WTC11 (cell line): ENCODE measurements around the gene KCTD11. TPM values are rescaled to one million over a fixed set of nuclear protein-coding genes. Genes with fewer than 3 reads are reported as not detected.

Experiments
- AR ChIP-seq: fragments of 250-450 bp; sonication (Bioruptor Pico); IDR thresholded peaks from 2 replicates; pipeline ENCODE4 v1.9.0; 2021; ENCODE audit warnings: mild to moderate bottlenecking
- ATF2 ChIP-seq: sonication (generic); formaldehyde crosslinking; IDR thresholded peaks from 2 replicates; pipeline ENCODE4 v1.8.1; 2022; ENCODE audit warnings: low read depth, missing genetic modification reagents, borderline replicate concordance
- CREB1 ChIP-seq: sonication (generic); formaldehyde crosslinking; IDR thresholded peaks from 2 replicates; pipeline ENCODE4 v1.8.0; 2023; ENCODE audit warnings: mild to moderate bottlenecking, missing genetic modification reagents
- ELF4 ChIP-seq: sonication (generic); formaldehyde crosslinking; IDR thresholded peaks from 2 replicates; pipeline ENCODE4 v1.8.1; 2022; ENCODE audit warnings: low read depth, mild to moderate bottlenecking, moderate library complexity, missing genetic modification reagents
- FOXP1 ChIP-seq: sonication (generic); formaldehyde crosslinking; IDR thresholded peaks from 2 replicates; pipeline ENCODE4 v1.8.0; 2022; ENCODE audit warnings: missing genetic modification reagents, mild to moderate bottlenecking, moderate library complexity, borderline replicate concordance
- GTF2I ChIP-seq: fragments of 250-450 bp; sonication (Bioruptor Pico); conservative IDR thresholded peaks from 2 replicates; pipeline ENCODE4 v1.4.0; 2021; ENCODE audit warnings: mild to moderate bottlenecking
- HMGXB4 ChIP-seq: sonication (generic); formaldehyde crosslinking; IDR thresholded peaks from 2 replicates; pipeline ENCODE4 v1.8.1; 2023; ENCODE audit warnings: mild to moderate bottlenecking, moderate library complexity, missing genetic modification reagents
- IRF1 ChIP-seq: sonication (generic); formaldehyde crosslinking; IDR thresholded peaks from 2 replicates; pipeline ENCODE4 v1.8.0; 2023; ENCODE audit warnings: missing genetic modification reagents
- IRF2 ChIP-seq: sonication (generic); formaldehyde crosslinking; IDR thresholded peaks from 2 replicates; pipeline ENCODE4 v1.8.0; 2022; ENCODE audit warnings: low read depth, missing genetic modification reagents, borderline replicate concordance
- NR1H2 ChIP-seq: sonication (generic); formaldehyde crosslinking; IDR thresholded peaks from 2 replicates; pipeline ENCODE4 v1.9.0; 2021; ENCODE audit warnings: mild to moderate bottlenecking, moderate library complexity, missing genetic modification reagents
- SP1 ChIP-seq: sonication (generic); formaldehyde crosslinking; conservative IDR thresholded peaks from 2 replicates; pipeline ENCODE4 v1.8.1; 2022; ENCODE audit warnings: missing genetic modification reagents
- USF1 ChIP-seq: sonication (generic); formaldehyde crosslinking; IDR thresholded peaks from 2 replicates; pipeline ENCODE4 v1.8.0; 2022; ENCODE audit warnings: mild to moderate bottlenecking, missing genetic modification reagents
- ZNF121 ChIP-seq: sonication (generic); formaldehyde crosslinking; IDR thresholded peaks from 2 replicates; pipeline ENCODE4 v1.8.0; 2023; ENCODE audit warnings: missing genetic modification reagents
- ZNF219 ChIP-seq: sonication (generic); formaldehyde crosslinking; IDR thresholded peaks from 2 replicates; pipeline ENCODE4 v1.8.0; 2023; ENCODE audit warnings: missing genetic modification reagents, mild to moderate bottlenecking, borderline replicate concordance
- ZNF232 ChIP-seq: sonication (generic); formaldehyde crosslinking; IDR thresholded peaks from 2 replicates; pipeline ENCODE4 v1.8.0; 2022; ENCODE audit warnings: mild to moderate bottlenecking, missing genetic modification reagents
- ZNF263 ChIP-seq: sonication (generic); formaldehyde crosslinking; IDR thresholded peaks from 2 replicates; pipeline ENCODE4 v1.8.1; 2022; ENCODE audit warnings: low read depth, mild to moderate bottlenecking, moderate library complexity, missing genetic modification reagents
- ZNF281 ChIP-seq: sonication (generic); formaldehyde crosslinking; IDR thresholded peaks from 2 replicates; pipeline ENCODE4 v1.8.0; 2023; ENCODE audit warnings: mild to moderate bottlenecking, missing genetic modification reagents
- ZNF416 ChIP-seq: fragments of 250-450 bp; sonication (Bioruptor Pico); IDR thresholded peaks from 2 replicates; pipeline ENCODE4 v1.9.0; 2021; ENCODE audit warnings: mild to moderate bottlenecking, inconsistent platforms
- ZNF423 ChIP-seq: fragments of 250-450 bp; sonication (Bioruptor Pico); IDR thresholded peaks from 2 replicates; pipeline ENCODE4 v2.1.2; 2022; ENCODE audit warnings: mild to moderate bottlenecking, moderate library complexity
- ZNF425 ChIP-seq: fragments of 250-450 bp; sonication (Bioruptor Pico); conservative IDR thresholded peaks from 2 replicates; pipeline ENCODE4 v1.9.0; 2021; ENCODE audit warnings: mild to moderate bottlenecking
- ZNF532 ChIP-seq: fragments of 250-450 bp; sonication (Bioruptor Pico); IDR thresholded peaks from 2 replicates; pipeline ENCODE4 v1.9.0; 2021; ENCODE audit warnings: mild to moderate bottlenecking, borderline replicate concordance
- total RNA-seq: library from RNA; stranded (reverse); gene quantifications from 3 replicates; pipeline ENCODE4 v1.2.3, GENCODE V29; 2021

Gene KCTD11
- total RNA-seq, 1 experiment from 2014 or later: 8.1 TPM

GRCh38 chr17:7308625-7309433 lies 43.1 kb upstream of the KCTD11 start (continued):
- TF ChIP-seq ZNF532 (CRISPR knock-in tag) (0 out of 2 replicates have a peak, but pooled peaks have one; percentile 11), GTF2I (CRISPR knock-in tag) (no peak), ZNF263 (CRISPR knock-in tag) (no peak), ZNF423 (CRISPR knock-in tag) (no peak), ZNF232 (CRISPR knock-in tag) (no peak), CREB1 (CRISPR knock-in tag) (no peak), ZNF121 (CRISPR knock-in tag) (0 out of 2 replicates have a peak, but pooled peaks have one; percentile 44), NR1H2 (CRISPR knock-in tag) (no peak), ZNF416 (CRISPR knock-in tag) (no peak), ZNF425 (CRISPR knock-in tag) (peak; percentile 52; the same call in 1 of the 2 replicates), ZNF281 (CRISPR knock-in tag) (no peak), ATF2 (CRISPR knock-in tag) (no peak), SP1 (CRISPR knock-in tag) (0 out of 2 replicates have a peak, but pooled peaks have one; percentile 36), AR (CRISPR knock-in tag) (no peak), FOXP1 (CRISPR knock-in tag) (0 out of 2 replicates have a peak, but pooled peaks have one; percentile 4), USF1 (CRISPR knock-in tag) (no peak), HMGXB4 (no peak; the same call in 1 of the 2 replicates), ZNF219 (CRISPR knock-in tag) (no peak), IRF2 (CRISPR knock-in tag) (no peak), IRF1 (no peak), ELF4 (CRISPR knock-in tag) (no peak)
